GM21529 (cell line): ENCODE data around the gene POM121.
"Not testable (repeated sequence)": the region's sequence is repeated elsewhere in the genome, so short reads cannot be mapped to it uniquely, and the experiment has no call there.

Experiments
- ATAC-seq: cut with Tn5 transposase; IDR thresholded peaks from one replicate; pipeline ENCODE4 v1.9.1; 2021; ENCODE audit not compliant: unreplicated experiment

The POM121 gene

DNA sequence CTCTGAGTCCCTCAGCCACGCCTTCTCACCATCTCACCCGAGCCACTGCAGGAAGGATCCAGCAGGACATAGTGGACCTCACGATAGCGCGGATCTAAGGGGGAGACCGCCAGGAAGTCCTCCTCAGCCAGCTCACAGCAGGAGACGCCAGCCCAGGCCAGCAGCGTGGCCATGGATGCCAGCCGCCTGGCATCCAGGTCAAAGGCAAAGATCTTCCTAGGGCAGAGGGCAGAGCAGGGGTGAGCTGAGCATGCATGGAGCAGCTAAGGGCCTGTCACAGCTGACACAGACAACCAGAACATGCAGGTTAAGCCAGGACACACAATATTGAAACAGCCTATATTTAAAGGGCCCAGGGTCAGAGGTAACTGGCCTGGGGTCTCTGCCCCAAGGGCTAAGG, 24.4 kb downstream of the POM121 start:
- not testable (repeated sequence) for ATAC-seq

GRCh38 chr7:72949686-72950085, 24.8 kb downstream of the POM121 start:
- ATAC-seq: not testable (repeated sequence)

DNA sequence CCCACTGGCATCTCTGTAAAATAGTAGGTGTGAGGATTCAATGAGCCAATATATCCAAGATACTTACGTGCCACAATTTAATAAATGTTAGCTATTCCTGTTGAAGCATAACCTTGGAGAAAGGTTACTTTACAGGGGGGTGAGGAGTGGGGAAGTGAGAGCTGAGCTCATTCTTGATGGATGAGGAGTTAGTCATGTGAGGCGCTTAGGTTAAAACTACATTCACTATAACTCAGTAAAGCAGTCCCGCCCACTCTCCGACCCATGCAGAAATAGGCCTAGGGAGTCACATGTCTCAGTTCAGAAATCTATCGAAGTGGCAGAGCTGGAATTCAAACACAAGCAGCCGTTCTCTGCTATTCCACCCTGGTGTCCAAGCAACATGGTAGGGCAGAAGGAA, 25.5 kb downstream of the POM121 start:
- ATAC-seq: not testable (repeated sequence)

DNA sequence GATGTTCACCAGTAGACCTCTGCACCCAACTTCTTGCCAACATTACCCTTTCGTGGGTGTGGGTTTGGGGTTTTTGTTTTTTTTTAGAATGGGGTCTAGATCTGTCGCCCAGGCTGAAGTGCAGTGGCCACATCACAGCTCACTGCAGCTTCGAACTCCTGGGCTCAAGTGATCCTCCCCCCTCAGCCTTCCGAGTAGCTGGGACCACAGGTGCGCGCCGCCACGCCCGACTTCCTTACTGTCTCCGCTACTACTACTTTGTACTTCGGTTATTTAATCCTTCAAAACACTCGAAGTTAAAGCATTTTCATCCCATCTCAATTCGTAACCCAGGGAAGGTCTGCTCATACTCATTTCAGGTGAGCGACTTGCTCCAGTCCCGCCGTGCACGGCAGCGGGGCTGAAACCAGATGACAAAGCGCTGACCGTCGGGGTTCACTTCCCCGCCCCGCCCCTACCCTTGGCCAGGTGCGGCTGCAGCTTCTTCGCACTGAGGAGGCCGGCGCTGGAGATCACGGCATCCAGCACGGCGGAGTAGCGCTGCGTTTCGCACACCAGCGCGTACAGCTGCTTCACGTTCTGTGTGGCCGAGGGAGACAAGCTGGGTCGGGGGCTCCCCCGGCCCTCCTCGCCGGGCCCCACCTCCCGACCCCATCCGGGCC, 29.1 kb downstream of the POM121 start:
- ATAC-seq: peak; percentile 40

GRCh38 chr7:72954563-72955198, 29.8 kb downstream of the POM121 start:
- ATAC-seq: peak; percentile 89

GRCh38 chr7:72960029-72960428, 35.1 kb downstream of the POM121 start:
- ATAC-seq: not testable (repeated sequence)

DNA sequence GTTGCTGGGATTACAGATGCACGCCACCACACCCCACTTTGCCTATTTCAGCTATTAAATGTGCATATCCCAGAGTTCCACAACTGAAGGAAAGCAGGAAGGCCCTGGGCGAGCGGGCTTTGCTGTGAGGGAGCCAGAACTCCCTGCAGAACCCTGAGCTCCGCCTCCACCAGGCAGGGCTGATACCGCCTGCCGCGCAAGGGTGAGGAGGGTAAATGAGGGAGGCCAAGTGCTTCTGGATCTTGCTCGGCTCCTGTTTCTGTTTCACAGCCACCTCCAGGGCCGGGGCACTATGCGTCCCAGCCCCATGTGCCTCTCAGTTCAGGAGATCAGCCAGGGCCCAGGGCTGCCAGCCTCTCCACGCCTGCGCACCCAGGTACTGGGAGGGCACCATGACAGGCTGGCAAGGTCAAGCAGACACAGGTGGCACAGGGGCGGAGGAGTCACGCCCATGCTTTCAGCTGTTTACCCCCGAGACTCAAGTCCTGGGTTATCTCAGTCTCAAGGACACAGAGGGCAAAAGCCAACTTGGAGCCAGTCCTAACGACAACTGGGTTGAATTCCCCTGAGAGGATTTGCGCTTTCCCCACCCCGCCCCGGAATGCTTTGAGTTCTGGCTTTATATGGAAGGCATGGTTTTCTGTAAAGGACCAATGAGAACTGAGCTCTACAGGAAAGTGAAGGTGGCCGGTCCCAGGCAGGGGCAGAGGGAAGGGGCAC, 35.9 kb downstream of the POM121 start:
- ATAC-seq: not testable (repeated sequence)

- not testable (repeated sequence) for ATAC-seq
Measured at GRCh38 chr7:72961346-72961650, 36.4 kb downstream of the POM121 start.

- not testable (repeated sequence) for ATAC-seq
Measured at GRCh38 chr7:72963056-72963455, 38.2 kb downstream of the POM121 start.

DNA sequence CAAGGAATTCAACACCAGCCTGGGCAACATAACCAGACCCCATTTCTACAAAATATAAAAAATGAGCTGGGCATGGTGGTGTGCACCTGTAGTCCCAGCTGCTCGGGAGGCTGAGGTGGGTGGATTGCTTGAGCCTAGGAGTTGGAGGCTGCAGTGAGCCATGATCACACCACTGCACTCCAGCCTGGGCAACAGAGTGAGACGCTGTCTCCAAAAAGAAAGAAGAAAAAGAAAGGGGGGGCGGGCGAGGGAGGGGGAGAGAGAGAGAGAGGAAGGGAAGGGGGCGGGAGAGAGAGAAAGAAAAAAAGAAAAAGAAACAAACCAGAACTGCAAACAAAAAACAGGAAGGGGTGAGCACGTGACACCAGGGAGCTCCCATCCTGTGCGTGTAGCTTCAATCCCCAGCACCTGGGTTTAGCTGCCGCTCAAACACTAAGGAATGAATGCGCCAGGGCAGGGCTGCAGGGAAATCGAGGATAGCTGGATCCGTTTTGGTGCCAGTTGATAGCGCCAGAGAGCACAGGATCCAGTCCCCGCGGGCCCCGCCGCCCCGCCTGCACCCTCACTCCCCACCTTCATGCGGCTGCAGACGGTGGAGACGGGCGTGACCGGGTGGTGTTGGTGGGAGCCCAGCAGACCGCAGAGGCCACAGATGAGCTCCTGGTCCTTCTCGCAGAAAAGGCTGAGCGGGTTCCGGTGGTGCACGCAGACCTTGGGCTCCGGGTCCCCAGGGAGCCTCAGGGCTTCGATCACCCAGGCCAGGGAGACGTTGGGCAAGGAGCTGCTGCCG, 40.5 kb downstream of the POM121 start:
- peak; percentile 59 for ATAC-seq

DNA sequence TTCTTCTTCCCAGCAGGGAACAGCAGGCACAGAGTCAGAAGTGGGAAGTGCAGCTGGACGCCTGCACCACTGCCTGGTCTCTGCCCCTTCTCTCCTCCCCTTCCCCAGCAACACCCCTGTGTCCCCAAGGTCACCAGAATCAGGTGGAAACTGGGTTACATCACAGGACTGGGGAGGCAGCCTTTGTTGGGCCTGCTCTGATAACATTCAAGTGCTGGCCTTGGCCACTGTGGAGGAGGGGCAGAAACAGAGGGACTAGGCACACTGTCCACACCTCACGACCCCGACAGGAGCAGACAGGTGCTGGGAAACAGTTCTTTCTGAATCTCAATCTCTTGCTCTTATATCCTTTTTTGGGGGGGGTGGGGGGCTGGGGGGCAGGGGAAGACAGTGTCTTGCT, 42.0 kb downstream of the POM121 start:
- not testable (repeated sequence) for ATAC-seq

DNA sequence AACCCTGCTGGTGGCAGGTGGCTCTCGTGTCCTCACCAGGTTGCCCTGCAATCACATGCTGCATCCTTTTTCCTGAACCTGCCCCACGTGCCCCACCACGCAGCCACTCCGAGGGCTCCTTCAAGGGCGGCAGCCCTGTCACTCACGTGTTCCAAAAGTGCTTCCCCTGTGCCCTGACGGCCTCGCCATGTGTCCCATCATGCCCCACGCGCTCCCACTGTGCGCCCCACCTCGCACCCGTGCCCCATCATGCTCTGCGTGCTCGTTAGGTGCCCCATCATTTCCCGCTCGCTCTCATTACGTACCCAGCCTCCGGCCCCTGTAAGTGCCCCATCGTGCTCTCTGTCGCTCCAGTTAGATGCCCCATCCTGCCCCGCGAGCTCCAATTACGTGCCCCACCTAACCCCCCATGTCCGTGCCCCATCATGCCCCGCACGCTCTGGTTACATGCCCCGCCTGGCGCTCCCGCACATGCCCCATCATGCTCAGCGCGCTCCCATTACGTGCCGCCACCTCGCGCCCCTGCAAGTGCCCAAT, 44.2 kb downstream of the POM121 start, which contains the start of gene TRIM74:
Gene TRIM74 (minus strand): TSS at position 487 of the 537 bp plus-strand sequence. CDS start 3,309 bp downstream, outside the sequence.
- ATAC-seq: not testable (repeated sequence)

- not testable (repeated sequence) for ATAC-seq
Measured at GRCh38 chr7:72969688-72970087, 44.8 kb downstream of the POM121 start.

DNA sequence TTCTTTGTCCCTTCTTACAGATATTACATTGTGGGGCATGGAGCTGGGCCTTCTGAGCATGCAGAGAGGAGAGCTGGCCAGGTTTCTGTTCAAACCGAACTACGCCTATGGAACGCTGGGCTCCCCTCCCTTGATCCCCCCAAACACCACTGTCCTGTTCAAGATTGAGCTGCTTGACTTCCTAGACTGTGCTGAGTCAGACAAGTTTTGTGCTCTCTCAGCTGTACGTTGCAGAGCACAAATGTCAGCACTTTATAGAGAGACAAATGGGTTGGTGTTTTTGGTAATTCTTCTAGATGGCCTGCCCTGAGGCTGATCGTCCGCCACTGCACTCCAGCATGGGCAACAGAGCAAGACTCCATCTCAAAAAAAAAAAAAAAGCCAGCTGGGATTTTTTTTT, 46.6 kb downstream of the POM121 start:
- not testable (repeated sequence) for ATAC-seq

DNA sequence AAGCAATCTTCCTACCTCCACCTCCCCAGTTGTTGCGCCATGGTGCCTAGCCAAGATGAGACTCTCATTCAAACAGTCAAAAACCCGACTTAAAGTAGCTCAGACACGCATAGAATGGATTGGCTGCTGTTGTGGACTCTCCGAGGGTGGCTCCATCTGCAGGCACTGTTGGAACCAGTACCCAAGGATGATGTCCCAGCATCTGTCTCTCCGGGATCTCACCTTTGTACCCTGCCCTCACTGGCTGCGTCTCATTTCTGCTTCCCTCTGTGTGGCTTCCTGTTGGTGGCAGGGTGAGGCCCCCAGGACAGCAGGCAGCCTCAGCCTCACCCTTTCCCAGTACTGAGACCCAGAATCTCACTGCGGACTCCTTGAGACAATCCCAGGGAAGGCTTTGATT, 49.9 kb downstream of the POM121 start:
- not testable (repeated sequence) for ATAC-seq

- not testable (repeated sequence) for ATAC-seq
Measured at GRCh38 chr7:72975656-72976286, 50.9 kb downstream of the POM121 start.

GRCh38 chr7:72976434-72976833, 51.5 kb downstream of the POM121 start:
- not testable (repeated sequence) for ATAC-seq

DNA sequence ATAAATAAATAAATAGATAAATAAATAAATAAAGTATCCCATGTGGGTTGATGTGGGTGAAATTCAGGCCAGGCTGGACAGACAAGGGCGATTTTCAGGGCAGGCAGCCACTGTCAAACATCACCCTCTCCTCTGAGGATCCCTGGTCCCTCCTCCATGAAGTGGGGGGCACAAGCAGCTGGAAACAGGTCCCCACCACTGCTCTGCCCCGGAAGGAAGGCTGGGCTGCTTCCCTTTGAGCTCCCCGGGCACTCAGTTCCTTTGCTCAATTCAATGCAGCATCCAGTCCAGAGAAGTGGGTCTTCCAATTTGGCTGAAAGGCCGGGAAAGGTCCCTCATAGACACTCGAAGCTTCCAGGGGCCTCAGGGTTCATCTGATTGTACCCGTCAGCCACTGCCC, 55.5 kb downstream of the POM121 start:
- ATAC-seq: not testable (repeated sequence)

- not testable (repeated sequence) for ATAC-seq
Measured at GRCh38 chr7:72982084-72982483, 57.2 kb downstream of the POM121 start.

GRCh38 chr7:72990146-72990913, 65.4 kb downstream of the POM121 start:
- ATAC-seq: not testable (repeated sequence)
